ENCODE data around the gene FNDC1. TPM values are rescaled to one million over a fixed set of nuclear protein-coding genes. Genes with fewer than 3 reads are reported as not detected.

Gene FNDC1
- total and polyA plus RNA-seq, 2 of the 13 experiments (the other 11 are each of a cell fraction or from before 2014, with no cell fraction given): not detected

DNA sequence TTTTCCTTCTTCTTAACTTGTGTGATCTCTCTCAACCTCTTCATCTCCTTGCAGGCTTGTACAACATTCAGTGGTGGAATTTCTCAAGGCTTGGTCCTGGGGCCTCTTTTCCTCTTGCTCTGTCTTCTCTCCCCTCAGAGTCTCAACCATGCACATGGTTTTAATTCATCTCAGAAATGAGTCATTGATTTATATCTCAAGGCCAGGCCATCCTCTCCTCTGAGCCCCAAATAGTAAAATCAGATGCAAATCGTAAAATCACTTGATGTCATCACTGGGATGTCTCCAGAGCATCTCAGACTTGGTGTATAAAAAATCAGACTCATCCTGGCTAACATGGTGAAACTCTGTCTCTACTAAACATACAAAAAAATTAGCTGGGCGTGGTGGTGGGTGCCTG, 85.0 kb downstream of the FNDC1 start:
- Histone ChIP-seq H3K79me2 (ENCODE audit: insufficient read depth, low read length) (no peaks in the 10 kb centered on the region), H3K4me3 (replicated peaks in 1 of 3; ENCODE audit: insufficient read depth in 1 of 3, low read depth in 2 of 3, low read length in 3 of 3) (no peak overlapping the region), H2AFZ (ENCODE audit: low read length) (no peak overlapping the region), H3K4me1 (ENCODE audit: insufficient read depth, low read length) (no peaks in the 10 kb centered on the region), H3K9ac (ENCODE audit: insufficient read depth, low read depth, low read length) (no peak overlapping the region), H3K4me2 (ENCODE audit: low read depth, low read length) (no peak overlapping the region), H3K27me3 (ENCODE audit: control insufficient read depth in 1 of 2, insufficient read depth in 2 of 2, low read length in 2 of 2) (peaks cover 1 to 3% of the 10 kb centered on the region in 2 experiments), H3K27ac (ENCODE audit: extremely low read length, insufficient read depth, low read length) (no peak overlapping the region), H3K9me3 (ENCODE audit: low read length) (no peaks in the 10 kb centered on the region), H3K36me3 (replicated peaks in 1 of 2; ENCODE audit: control insufficient read depth in 1 of 2, insufficient read depth in 2 of 2, low read length in 2 of 2) (no peaks in the 10 kb centered on the region), H4K20me1 (ENCODE audit: insufficient read depth, low read length) (no peaks in the 10 kb centered on the region)
- FAIRE-seq (no peak), ATAC-seq (no peak), DNase-seq (ENCODE audit: low spot score) (no peak)
- ChIA-PET POLR2A (no interaction called here), CTCF (ENCODE audit: low intra/inter-chr PET ratio, low total read pairs) (no interaction called here)
- TF ChIP-seq ZNF317 (CRISPR knock-in tag; IDR thresholded peaks at IDR 0.05) (no peak), ZNF616 (CRISPR knock-in tag; IDR thresholded peaks at IDR 0.05; ENCODE audit: low read depth) (no peak), ZNF136 (CRISPR knock-in tag; IDR thresholded peaks at IDR 0.05; ENCODE audit: low read depth) (no peak), NCOA2 (CRISPR knock-in tag; IDR thresholded peaks at IDR 0.05) (no peak), NR0B2 (CRISPR knock-in tag; IDR thresholded peaks at IDR 0.05) (no peak), ZNF749 (CRISPR knock-in tag; IDR thresholded peaks at IDR 0.05; ENCODE audit: borderline replicate concordance) (no peak), TFDP1 (CRISPR knock-in tag; IDR thresholded peaks at IDR 0.05; ENCODE audit: borderline replicate concordance) (no peak)
- no TSS peak for BruUV-seq (replicated peaks)
- whole genome bisulfite sequencing (ENCODE audit: low lambda C conversion rate): 12% methylated on average over 2 of the region's 2 CpGs
- in situ Hi-C loops (cut with HindIII; ENCODE audit: extremely low pct_ligation_motif_present, low pct_unique_long_range_greater_than_20kb): no loop called here
- intact Hi-C loops (cut with micrococcal nuclease; ENCODE audit: unreplicated experiment): no loop called here

GRCh38 chr6:159255434-159255951, 86.3 kb downstream of the FNDC1 start:
- no peak overlapping the region for H3K27ac ChIP-seq (ENCODE audit: extremely low read length, insufficient read depth, low read length)
- no peak for DNase-seq (ENCODE audit: low spot score)

More at GRCh38 chr6:159255434-159255951, 86.3 kb downstream of the FNDC1 start:
- no TSS peak for BruUV-seq (replicated peaks)
- ChIA-PET CTCF (ENCODE audit: low intra/inter-chr PET ratio, low total read pairs) (no interaction called here), POLR2A (no interaction called here)
- H3K4me2 ChIP-seq (ENCODE audit: low read depth, low read length): no peak overlapping the region
- H3K36me3 ChIP-seq (replicated peaks in 1 of 2; ENCODE audit: control insufficient read depth in 1 of 2, insufficient read depth in 2 of 2, low read length in 2 of 2): no peaks in the 10 kb centered on the region; a peak in 1 of 5 replicates
- FAIRE-seq (peak; percentile 48), ATAC-seq (peak; percentile 61)
- H3K79me2 ChIP-seq (ENCODE audit: insufficient read depth, low read length): no peaks in the 10 kb centered on the region
- H3K4me1 ChIP-seq (ENCODE audit: insufficient read depth, low read length): no peaks in the 10 kb centered on the region
- no peak overlapping the region for H3K9ac ChIP-seq (ENCODE audit: insufficient read depth, low read depth, low read length)
- H4K20me1 ChIP-seq (ENCODE audit: insufficient read depth, low read length): no peaks in the 10 kb centered on the region
- H3K9me3 ChIP-seq (ENCODE audit: low read length): no peaks in the 10 kb centered on the region
- no peak overlapping the region for H2AFZ ChIP-seq (ENCODE audit: low read length)
- in situ Hi-C loops (cut with HindIII; ENCODE audit: extremely low pct_ligation_motif_present, low pct_unique_long_range_greater_than_20kb) (no loop called here), intact Hi-C loops (cut with micrococcal nuclease; ENCODE audit: unreplicated experiment) (no loop called here)
- TF ChIP-seq ZFP82 (CRISPR knock-in tag; IDR thresholded peaks at IDR 0.05; ENCODE audit: borderline replicate concordance): no peak
- TF ChIP-seq MED1 (CRISPR knock-in tag; IDR thresholded peaks at IDR 0.05): no peak
- H3K27me3 ChIP-seq (ENCODE audit: control insufficient read depth in 1 of 2, insufficient read depth in 2 of 2, low read length in 2 of 2): peaks cover 0 to 7% of the 10 kb centered on the region in 2 experiments; a peak in 4 of 5 replicates
- WGBS (ENCODE audit: low lambda C conversion rate): 4% methylated on average over 4 of the region's 4 CpGs
- H3K4me3 ChIP-seq (replicated peaks in 1 of 3; ENCODE audit: insufficient read depth in 1 of 3, low read depth in 2 of 3, low read length in 3 of 3): no peak overlapping the region
